HG03575 (cell line): ENCODE results near the gene GNB1.

ENCODE experiments used
- ATAC-seq: cut with Tn5 transposase; IDR thresholded peaks from one replicate; pipeline ENCODE4 v1.9.1; 2021; ENCODE audit not compliant: unreplicated experiment, insufficient number of reproducible peaks, low FRiP score; ENCODE audit errors: extremely low read depth

GNB1 gene

DNA sequence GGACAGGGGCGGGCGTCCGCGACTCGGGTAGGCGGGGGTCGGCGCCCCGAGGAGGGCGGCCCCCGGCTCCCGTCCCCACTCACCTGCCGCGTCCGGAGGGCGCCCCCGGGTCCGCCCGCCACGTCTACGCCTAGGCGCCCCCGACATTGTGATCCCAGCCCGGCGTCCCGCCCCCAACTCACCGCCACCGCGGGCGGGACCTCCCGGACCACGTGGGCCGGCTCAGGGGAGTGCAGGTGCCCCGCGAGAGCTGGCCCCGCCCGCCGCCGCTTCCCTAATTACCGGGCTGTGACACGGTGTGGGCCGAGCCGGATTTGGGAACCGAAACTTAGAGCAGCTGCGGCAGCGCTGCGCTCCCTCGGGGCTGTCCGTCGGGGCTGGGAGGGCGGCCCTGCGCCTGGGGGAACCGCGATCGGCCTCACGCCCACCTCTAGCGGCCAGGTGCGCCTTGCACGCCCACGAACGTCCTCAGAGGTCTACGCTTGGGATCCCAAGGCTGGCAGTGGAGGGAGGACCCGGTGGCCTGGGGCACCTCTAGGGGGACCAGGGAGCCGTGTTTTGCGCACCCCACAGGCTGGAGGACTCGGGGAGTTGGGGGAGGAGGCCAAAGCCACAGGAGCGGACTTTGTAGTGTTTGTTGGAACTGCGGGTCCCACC lies 112.1 kb downstream of the GNB1 start:
- ATAC-seq: peak; percentile 35

DNA sequence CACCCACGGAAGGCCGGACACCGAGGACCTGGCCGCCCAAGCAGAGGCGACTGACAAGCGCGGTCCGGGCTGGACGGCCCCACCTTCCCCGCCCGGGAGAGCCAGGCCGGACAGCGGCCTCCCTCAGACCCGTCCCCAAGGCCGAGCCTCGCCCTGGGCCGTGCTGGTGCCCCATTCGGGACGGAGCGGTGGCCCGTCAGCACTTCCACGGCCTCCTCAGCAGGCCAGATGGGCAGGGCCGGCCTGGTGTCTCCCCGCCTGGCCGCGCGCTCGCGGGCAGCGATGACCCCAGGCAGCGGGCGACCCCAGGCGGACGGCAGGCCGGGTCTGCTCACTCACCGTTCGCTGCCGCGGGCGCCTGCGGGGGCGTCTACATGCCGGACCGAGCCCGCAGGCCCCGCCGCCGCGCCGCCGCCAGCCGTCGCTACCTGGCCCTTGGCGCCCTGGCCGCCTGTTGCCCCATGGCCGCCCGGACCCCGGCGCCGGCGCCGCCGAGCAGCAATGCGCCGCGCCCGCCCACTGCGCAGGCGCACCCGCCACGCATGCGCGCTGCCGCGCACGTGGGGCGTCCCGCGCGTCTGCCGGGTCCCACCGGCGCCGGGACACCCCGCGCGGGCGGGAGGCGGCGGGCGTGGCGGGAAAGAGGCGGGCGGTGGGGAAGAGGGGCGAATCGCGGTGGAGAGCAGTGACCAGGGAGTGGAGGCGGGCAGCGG lies 112.8 kb downstream of the GNB1 start, which contains the start of gene NADK:
Gene NADK (minus strand): TSS at position 521 of the 713 bp plus-strand sequence. CDS start 13,064 bp downstream, outside the sequence.
- ATAC-seq: no peak

DNA sequence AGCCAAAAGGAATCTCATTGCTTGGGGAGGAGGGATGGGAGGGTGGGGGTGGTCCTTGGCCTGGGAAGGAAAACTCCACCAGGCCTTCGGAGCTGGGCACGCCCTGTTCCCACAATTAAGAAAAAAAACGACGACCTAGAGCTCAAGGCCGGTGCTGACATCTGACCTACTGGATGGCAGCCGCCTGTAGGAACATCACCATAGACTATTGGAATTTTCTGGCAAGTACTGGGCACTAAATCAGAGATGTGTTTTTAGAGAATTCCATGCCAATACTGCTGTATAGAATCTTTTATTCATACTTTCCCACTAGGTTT lies 113.3 kb downstream of the GNB1 start:
- ATAC-seq: no peak

DNA sequence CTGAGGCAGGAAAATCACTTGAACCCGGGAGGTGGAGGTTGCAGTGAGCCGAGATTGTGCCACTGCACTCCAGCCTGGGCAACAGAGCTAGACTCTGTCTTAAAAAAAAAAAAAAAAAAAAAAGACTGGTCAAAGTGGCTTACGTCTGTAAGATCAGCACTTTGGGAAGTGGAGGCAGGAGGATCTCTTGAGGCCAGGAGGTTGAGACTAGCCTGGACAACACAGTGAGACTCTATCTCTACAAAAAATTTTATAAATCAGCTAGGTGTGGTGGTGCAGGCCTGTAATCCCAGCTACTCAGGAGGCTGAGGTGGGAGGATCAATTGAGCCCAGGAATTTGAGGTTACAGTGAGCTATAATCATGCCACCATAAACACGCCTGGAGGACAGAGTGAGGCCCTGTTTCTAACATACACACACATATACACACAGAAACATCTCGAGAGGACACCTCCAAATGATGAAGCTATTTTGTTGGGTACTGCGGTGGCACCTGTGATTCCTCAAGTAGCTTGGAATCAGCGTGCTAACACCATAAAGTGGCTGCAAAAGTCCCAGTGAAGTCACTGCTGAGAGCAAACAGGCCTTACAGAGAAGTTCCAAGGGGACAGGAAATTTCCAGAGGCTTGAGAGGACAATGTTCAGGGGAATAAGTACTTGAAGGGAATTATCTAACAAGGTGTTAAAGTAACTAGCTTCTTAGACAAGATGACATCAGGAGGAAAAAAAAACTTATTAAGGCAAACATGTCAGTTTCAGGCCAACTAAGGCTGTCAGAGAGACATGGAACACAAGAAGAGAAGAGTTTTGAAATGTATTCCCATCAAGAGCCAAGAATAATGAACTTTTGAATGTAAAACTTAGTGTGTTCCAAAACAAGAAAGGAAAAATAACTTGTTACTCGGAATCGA lies 114.0 kb downstream of the GNB1 start:
- ATAC-seq: no peak

GRCh38 chr1:1775327-1776226 lies 115.3 kb downstream of the GNB1 start:
- ATAC-seq: no peak

DNA sequence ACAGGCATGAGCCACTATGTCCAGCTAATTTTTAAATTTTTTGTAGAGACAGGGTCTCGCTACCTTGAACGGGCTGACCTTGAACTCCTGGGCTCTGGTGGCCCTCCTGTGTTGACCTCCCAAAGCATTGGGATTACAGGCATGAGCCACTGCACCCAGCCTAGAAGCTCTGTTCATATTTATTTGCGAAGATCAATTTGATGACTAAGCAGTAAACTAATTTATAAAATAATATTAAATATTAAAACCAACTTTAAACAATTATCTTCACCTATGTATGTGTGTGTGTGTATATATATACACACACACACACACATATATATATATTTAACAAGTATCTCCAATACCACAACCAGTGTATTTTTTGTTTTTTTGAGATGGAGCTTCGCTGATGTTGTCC lies 117.0 kb downstream of the GNB1 start:
- no peak for ATAC-seq

- ATAC-seq: no peak
These were observed 119.8 kb downstream of the GNB1 start for GRCh38 chr1:1771096-1771495.

DNA sequence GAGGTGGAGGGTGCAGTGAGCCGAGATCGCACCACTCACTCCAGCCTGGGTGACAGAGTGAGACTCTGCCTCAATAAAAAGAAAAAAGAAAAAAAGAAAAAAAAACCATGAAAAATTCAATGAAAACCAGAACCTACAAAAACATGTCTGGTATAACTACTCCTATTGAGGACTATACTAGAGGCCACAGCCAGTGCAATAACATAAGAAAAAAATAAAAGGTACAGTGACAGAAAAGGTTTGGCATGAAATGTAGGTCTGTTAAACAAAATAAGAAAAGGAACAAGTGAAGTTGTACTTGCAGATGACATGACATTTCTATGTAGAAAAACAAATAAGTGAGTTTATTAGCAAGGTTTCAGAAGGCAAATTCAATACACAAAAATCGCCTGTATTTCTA lies 120.8 kb downstream of the GNB1 start:
- ATAC-seq: no peak

- no peak for ATAC-seq
These were observed 122.5 kb downstream of the GNB1 start for GRCh38 chr1:1768249-1768992.

DNA sequence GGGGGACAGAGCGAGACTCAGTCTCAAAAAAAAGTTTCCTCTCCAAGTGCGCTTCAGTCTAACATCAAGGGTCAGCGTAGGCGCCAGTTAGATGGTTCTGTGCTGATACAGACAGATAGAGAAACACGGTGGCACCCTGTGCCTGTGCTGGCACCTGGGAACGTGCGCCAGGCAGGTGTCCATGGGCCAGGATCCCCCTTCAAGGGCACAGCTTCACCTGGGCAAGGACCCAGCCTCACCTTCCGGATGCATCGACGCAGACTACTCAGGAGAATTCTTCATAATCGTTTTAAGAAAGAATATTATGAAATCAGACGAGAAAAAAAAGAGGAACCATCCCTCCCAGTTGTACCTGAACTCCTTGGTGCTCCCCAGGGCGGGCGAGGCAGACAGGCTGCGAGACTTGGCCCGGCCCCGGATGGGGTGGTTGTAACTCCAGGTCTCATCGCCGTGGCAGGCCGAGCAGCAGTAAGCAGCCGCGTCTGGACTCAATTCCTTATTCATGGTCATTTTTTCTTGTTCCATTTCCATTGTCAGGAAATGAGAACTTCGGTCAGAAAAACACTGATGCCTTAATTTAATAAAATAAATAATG lies 125.9 kb downstream of the GNB1 start:
- ATAC-seq: no peak

GRCh38 chr1:1763657-1764621 lies 126.9 kb downstream of the GNB1 start:
- ATAC-seq: no peak

DNA sequence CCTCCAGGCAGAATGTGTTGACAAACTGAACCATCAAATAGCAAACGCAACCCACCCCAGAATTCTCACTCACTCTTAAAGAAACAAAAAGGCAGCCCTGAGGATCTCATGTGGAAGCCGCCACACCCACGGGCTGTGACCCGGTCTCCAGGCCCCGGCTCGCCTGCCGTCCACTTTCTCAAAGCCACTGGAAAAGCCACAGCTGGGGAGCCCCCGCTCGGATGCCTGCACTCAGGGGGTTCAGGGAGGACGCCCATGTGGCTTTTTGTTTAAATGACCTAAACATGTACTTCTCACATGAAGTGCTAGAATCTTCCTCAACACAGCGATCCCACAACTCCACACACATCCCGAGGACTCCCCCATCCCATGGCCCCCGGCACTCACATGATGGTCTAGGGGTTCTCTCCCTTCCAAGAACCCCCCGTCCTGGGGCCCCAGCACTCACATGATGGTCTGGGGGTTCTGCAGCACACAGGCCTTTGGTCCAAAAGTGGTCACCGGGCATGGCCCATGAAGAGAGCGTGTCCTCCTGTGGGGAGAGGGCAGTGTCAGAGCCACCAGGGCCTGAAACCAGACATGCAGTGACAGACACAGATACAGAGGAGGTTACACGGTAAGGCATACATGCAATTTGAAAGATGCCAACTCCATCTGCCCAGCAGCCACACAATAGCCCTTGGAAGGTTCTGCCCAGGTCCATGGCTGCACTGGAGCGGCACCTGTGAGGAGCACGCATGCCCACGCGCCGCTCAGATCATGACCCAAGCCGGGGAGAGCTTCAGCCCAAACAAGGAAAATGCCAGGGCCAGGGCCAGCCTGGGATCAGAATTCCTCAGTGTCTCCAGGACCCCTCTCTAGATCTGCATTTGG lies 129.1 kb downstream of the GNB1 start:
- no peak for ATAC-seq

- no peak for ATAC-seq
These were observed 130.2 kb downstream of the GNB1 start for GRCh38 chr1:1760715-1761114.

- ATAC-seq: no peak
These were observed 130.6 kb downstream of the GNB1 start for GRCh38 chr1:1760345-1760650.

DNA sequence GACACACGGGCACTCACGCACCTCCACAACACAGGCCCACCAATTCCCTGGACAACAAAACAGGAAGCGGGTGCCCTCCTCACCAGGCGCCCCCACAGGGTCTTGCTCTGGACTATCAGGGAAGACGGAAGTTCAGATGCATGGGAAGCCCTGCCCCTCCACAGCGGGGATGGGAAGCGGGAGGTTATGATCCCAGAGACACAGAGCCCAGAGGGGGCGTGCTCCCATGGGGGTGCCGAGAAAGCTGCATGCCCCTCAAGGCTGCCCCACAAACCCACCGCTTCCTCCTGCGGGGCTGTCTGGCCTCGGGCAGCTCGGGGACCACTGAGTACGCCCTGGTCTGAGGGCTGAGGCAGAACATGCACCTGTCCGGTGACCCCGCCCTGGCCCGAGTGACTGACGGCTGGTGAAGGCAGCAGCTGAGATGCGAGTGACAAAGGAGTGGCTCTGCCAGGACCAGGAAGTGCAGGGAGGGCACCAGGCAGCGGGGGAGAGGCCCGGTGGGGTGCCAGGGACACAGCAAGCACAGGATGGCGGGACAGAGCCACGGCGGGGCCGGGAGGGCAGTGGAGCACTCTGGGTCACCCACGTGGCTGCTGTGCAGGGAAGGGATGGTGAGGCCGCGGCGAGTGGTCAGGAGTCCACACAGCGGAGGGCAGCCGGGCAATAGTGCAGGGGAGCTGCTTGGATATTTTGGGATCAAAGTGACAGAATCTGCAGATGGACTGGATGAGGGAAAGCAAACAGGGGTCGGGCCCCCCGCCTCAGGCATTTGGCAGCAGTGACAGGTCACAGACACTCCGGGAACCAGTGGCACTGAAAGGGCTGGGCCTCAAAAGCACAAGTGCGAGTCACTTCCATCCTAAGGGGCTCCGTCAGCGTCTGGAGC lies 131.2 kb downstream of the GNB1 start:
- ATAC-seq: no peak
